Liver (tissue), 9 donors: Measurements from ENCODE around the gene ITGB7. TPM values are rescaled to one million over a fixed set of nuclear protein-coding genes. Genes with fewer than 3 reads are reported as not detected.
A peak's percentile ranks its signal among the peaks of the same experiment; 100 is the strongest.

Experiments
- DNase-seq: peaks from one replicate; pipeline ENCODE4 v3.0.0-alpha.2; 2017; ENCODE audit warnings: low spot score
- H3K27ac ChIP-seq, 2 donors: one replicate each; pipeline ENCODE4 v1.7.0; 2013; ENCODE audit warnings: inconsistent platforms in 2 of 2, low read length in 2 of 2, control low read depth in 1 of 2, low read depth in 1 of 2, mild to moderate bottlenecking in 1 of 2
- H3K27me3 ChIP-seq, 4 donors: one replicate each; pipeline versions ENCODE4 v1.6.1 to v1.7.0; 2013; ENCODE audit warnings: low read length in 3 of 4, inconsistent platforms in 1 of 4, mild to moderate bottlenecking in 1 of 4, moderate library complexity in 1 of 4; ENCODE audit not compliant: control insufficient read depth in 4 of 4, insufficient read depth in 4 of 4
- H3K36me3 ChIP-seq, 4 donors: one replicate each; pipeline versions ENCODE4 v1.6.1 to v1.7.0; 2013; ENCODE audit warnings: low read length in 3 of 4, mild to moderate bottlenecking in 3 of 4, low read depth in 1 of 4, moderate library complexity in 1 of 4; ENCODE audit not compliant: control insufficient read depth in 4 of 4, insufficient read depth in 3 of 4
- H3K4me1 ChIP-seq, 4 donors: one replicate each; pipeline versions ENCODE4 v1.6.1 to v1.7.0; 2013; ENCODE audit warnings: low read length in 3 of 4, mild to moderate bottlenecking in 3 of 4, moderate library complexity in 1 of 4; ENCODE audit not compliant: control insufficient read depth in 4 of 4, insufficient read depth in 4 of 4
- H3K4me3 ChIP-seq, 3 donors: one replicate each; pipeline versions ENCODE4 v1.6.1 to v1.7.0; 2013; ENCODE audit warnings: low read length in 3 of 3, control low read depth in 1 of 3, low read depth in 1 of 3, mild to moderate bottlenecking in 1 of 3
- H3K9ac ChIP-seq, 2 donors: one replicate each; pipeline ENCODE4 v1.7.0; 2013; ENCODE audit warnings: low read length in 2 of 2, mild to moderate bottlenecking in 2 of 2, moderate library complexity in 2 of 2, control low read depth in 1 of 2, low read depth in 1 of 2
- H3K9me3 ChIP-seq, 4 donors: one replicate each; pipeline versions ENCODE4 v1.6.1 to v1.7.0; 2013; ENCODE audit warnings: low read length in 3 of 4; ENCODE audit not compliant: control insufficient read depth in 4 of 4
- ATF3 ChIP-seq: IDR thresholded peaks from 2 replicates; pipeline ENCODE4 v1.6.1; 2016; ENCODE audit warnings: antibody characterized with exemption
- CTCF ChIP-seq: fragments of 150-350 bp; IDR thresholded peaks from 2 replicates; pipeline ENCODE4 v1.5.1; 2017; ENCODE audit warnings: improper control_type of control experiment, low read depth, low read length; ENCODE audit not compliant: missing input control
- EGR1 ChIP-seq, 2 donors: IDR thresholded peaks; 2 replicates each; pipeline ENCODE4 v1.6.1; 2016 to 2018; ENCODE audit warnings: antibody characterized with exemption in 2 of 2, low read depth in 2 of 2
- FOXA1 ChIP-seq: IDR thresholded peaks from 2 replicates; pipeline ENCODE4 v1.6.1; 2016; ENCODE audit warnings: antibody characterized with exemption
- FOXA2 ChIP-seq: IDR thresholded peaks from 2 replicates; pipeline ENCODE4 v1.6.1; 2016; ENCODE audit warnings: antibody characterized with exemption
- GABPA ChIP-seq, 2 donors: IDR thresholded peaks in 1 of 2; conservative IDR thresholded peaks in 1 of 2; 2 replicates each; pipeline ENCODE4 v1.6.1; 2016; ENCODE audit warnings: antibody characterized with exemption in 2 of 2, mild to moderate bottlenecking in 1 of 2, moderate library complexity in 1 of 2
- HNF4A ChIP-seq, 2 donors: conservative IDR thresholded peaks; 2 replicates each; pipeline ENCODE4 v1.6.1; 2016; ENCODE audit warnings: antibody characterized with exemption in 2 of 2, mild to moderate bottlenecking in 2 of 2
- HNF4G ChIP-seq: IDR thresholded peaks from 2 replicates; pipeline ENCODE4 v1.6.1; 2016; ENCODE audit warnings: antibody characterized with exemption
- JUND ChIP-seq, 2 donors: IDR thresholded peaks; 2 replicates each; pipeline ENCODE4 v1.6.1; 2016; ENCODE audit warnings: antibody characterized with exemption in 2 of 2
- MAX ChIP-seq: IDR thresholded peaks from 2 replicates; pipeline ENCODE4 v1.6.1; 2016; ENCODE audit warnings: antibody characterized with exemption
- NR2F2 ChIP-seq: IDR thresholded peaks from 2 replicates; pipeline ENCODE4 v1.6.1; 2016; ENCODE audit warnings: antibody characterized with exemption
- RAD21 ChIP-seq, 2 donors: IDR thresholded peaks; 2 replicates each; pipeline ENCODE4 v1.6.1; 2016; ENCODE audit warnings: antibody characterized with exemption in 2 of 2, mild to moderate bottlenecking in 2 of 2
- REST ChIP-seq: IDR thresholded peaks from 2 replicates; pipeline ENCODE4 v1.6.1; 2016; ENCODE audit warnings: antibody characterized with exemption, mild to moderate bottlenecking
- RXRA ChIP-seq, 2 donors: IDR thresholded peaks; 2 replicates each; pipeline ENCODE4 v1.6.1; 2017 to 2018; ENCODE audit warnings: antibody characterized with exemption in 2 of 2, mild to moderate bottlenecking in 1 of 2
- SP1 ChIP-seq: IDR thresholded peaks from 2 replicates; pipeline ENCODE4 v1.6.1; 2018; ENCODE audit warnings: antibody characterized with exemption, mild to moderate bottlenecking
- TAF1 ChIP-seq: conservative IDR thresholded peaks from 2 replicates; pipeline ENCODE4 v1.6.1; 2016; ENCODE audit warnings: antibody characterized with exemption, mild to moderate bottlenecking
- YY1 ChIP-seq: IDR thresholded peaks from 2 replicates; pipeline ENCODE4 v1.6.1; 2016; ENCODE audit warnings: antibody characterized with exemption, mild to moderate bottlenecking
- ZBTB33 ChIP-seq: IDR thresholded peaks from 2 replicates; pipeline ENCODE4 v1.6.1; 2016; ENCODE audit warnings: antibody characterized with exemption
- WGBS: extraction: QIAGEN DNeasy Blood & Tissue Kit; methylation state at CpG from one replicate; pipeline ENCODE4 v1.1.7; 2013; 5-methylcytosine and 5-hydroxymethylcytosine counted together
- polyA plus RNA-seq, 2 donors: library from polyadenylated mRNA; stranded (reverse) in 1 of 2; unstranded in 1 of 2; fragments of 200-250 nt in 1 of 2; fragments of >200 nt in 1 of 2; fragmentation: Nextera tagmentation in 1 of 2; extraction: Ambion mirVana in 1 of 2; gene quantifications; one replicate each; pipeline versions ENCODE4 v1.2.1 to v1.2.3, GENCODE V29; 2013 to 2015
- total RNA-seq, 2 donors: library from RNA; depleted of rRNA; stranded (reverse); fragments of >200 nt; gene quantifications; one replicate each; pipeline ENCODE4 v1.2.3, GENCODE V29; 2014
- donor health status: healthy.
- donor health status: healthy.
- donor health status: healthy.
- donor health status: healthy.
- donor health status: healthy.

ITGB7 gene
- total and polyA plus RNA-seq, 4 donors = 1.7 to 2.4 (median 2.1) TPM

GRCh38 chr12:53174881-53175491 lies 32.1 kb downstream of the ITGB7 start:
- Histone ChIP-seq H3K27me3 (no peaks in the 10 kb centered on the region), H3K4me3 (no peak overlapping the region), H3K9ac (no peak overlapping the region), H3K9me3 (no peaks in the 10 kb centered on the region), H3K4me1 (peaks cover 20 to 62% (median 54%) of the 10 kb centered on the region in 4 donors), H3K36me3 (no peaks in the 10 kb centered on the region), H3K27ac (peak overlapping the region; percentile 53 to 78)
- DNase-seq = no peak
- 36% methylated on average over 4 of the region's 4 CpGs for WGBS
- TF ChIP-seq ZBTB33 (peak; percentile 92), HNF4A (conservative IDR thresholded peaks at IDR 0.05) (peak; percentile 88 to 97), MAX (peak; percentile 86), SP1 (peak; percentile 97), ATF3 (peak; percentile 81), JUND (IDR thresholded peaks at IDR 0.05) (peak; percentile 85 to 94), YY1 (peak; percentile 91), REST (peak; percentile 79), EGR1 (IDR thresholded peaks at IDR 0.05; ENCODE audit: low read depth in 2 of 2) (peak; percentile 72 to 86), FOXA1 (peak; percentile 94), NR2F2 (peak; percentile 89), HNF4G (peak; percentile 76), RXRA (IDR thresholded peaks at IDR 0.05) (peak; percentile 97 to 99), FOXA2 (peak; percentile 88), GABPA (IDR thresholded peaks at IDR 0.05 in 1 of 2, conservative IDR thresholded peaks at IDR 0.05 in 1 of 2) (peak; percentile 29 to 81), RAD21 (IDR thresholded peaks at IDR 0.05) (peak; percentile 71 to 80), TAF1 (peak; percentile 64), CTCF (peak; percentile 45)
